Measurements from ENCODE around the gene HABP2. TPM values are rescaled to one million over a fixed set of nuclear protein-coding genes. Genes with fewer than 3 reads are reported as not detected.

The HABP2 gene
- polyA plus RNA-seq, 3 donors: not detected

- H3K4me3 Mint-ChIP-seq: no peak overlapping the region
- Histone ChIP-seq H3K27me3 (ENCODE audit: control insufficient read depth in 2 of 2, insufficient read depth in 2 of 2, low read length in 2 of 2) (no peaks in the 10 kb centered on the region), H3K4me2 (replicated peaks; ENCODE audit: extremely low read depth, low read length, poor library complexity, severe bottlenecking) (no peak overlapping the region), H3K27ac (ENCODE audit: low read depth in 1 of 2, low read length in 2 of 2) (no peak overlapping the region), H3K9ac (ENCODE audit: insufficient read depth, low read length, poor library complexity, severe bottlenecking) (no peak overlapping the region), H2AFZ (ENCODE audit: insufficient read depth, low read depth, low read length, poor library complexity, severe bottlenecking) (no peak overlapping the region), H3K4me1 (ENCODE audit: control insufficient read depth in 1 of 2, insufficient read depth in 2 of 2, low read length in 2 of 2) (no peaks in the 10 kb centered on the region), H3K79me2 (ENCODE audit: insufficient read depth, low read length) (no peaks in the 10 kb centered on the region), H3K9me3 (replicated peaks in 1 of 2; ENCODE audit: control insufficient read depth in 1 of 2, insufficient read depth in 1 of 2, low read length in 2 of 2) (no peaks in the 10 kb centered on the region), H3K36me3 (replicated peaks in 1 of 2; ENCODE audit: control insufficient read depth in 1 of 2, insufficient read depth in 2 of 2, low read length in 2 of 2) (no peaks in the 10 kb centered on the region), H3K4me3 (replicated peaks in 1 of 3; ENCODE audit: low read depth in 2 of 3, low read length in 3 of 3) (no peak overlapping the region), H4K20me1 (ENCODE audit: insufficient read depth, low read length) (no peaks in the 10 kb centered on the region)
- no peak for DNase-seq
- peaks cover 2 to 7% (median 4%) of the 10 kb centered on the region in 3 donors for H3K27me3 Mint-ChIP-seq (ENCODE audit: low read depth in 3 of 3)
- intact Hi-C loops (cut with micrococcal nuclease): no loop called here
- peaks cover 6% of the 10 kb centered on the region for H3K4me1 Mint-ChIP-seq
- 100% methylated on average over 1 of the region's 4 CpGs for WGBS (ENCODE audit: insufficient coverage)
- no peak for TF ChIP-seq CTCF (IDR thresholded peaks at IDR 0.05)
- no peaks in the 10 kb centered on the region for H3K36me3 Mint-ChIP-seq
- no peak overlapping the region for H3K27ac Mint-ChIP-seq
- H3K9me3 Mint-ChIP-seq: no peaks in the 10 kb centered on the region
Measured at GRCh38 chr10:113522460-113522859, 30.4 kb upstream of the HABP2 start.

GRCh38 chr10:113523071-113523470 is 29.8 kb upstream of the HABP2 start:
- H3K4me3 ChIP-seq (replicated peaks in 1 of 3; ENCODE audit: low read depth in 2 of 3, low read length in 3 of 3): no peak overlapping the region
- H3K9ac ChIP-seq (ENCODE audit: insufficient read depth, low read length, poor library complexity, severe bottlenecking): no peak overlapping the region
- no peak overlapping the region for H3K27ac Mint-ChIP-seq
- H3K4me2 ChIP-seq (replicated peaks; ENCODE audit: extremely low read depth, low read length, poor library complexity, severe bottlenecking): no peak overlapping the region
- DNase-seq: no peak
- H3K4me1 Mint-ChIP-seq: peaks cover 6% of the 10 kb centered on the region
- no peaks in the 10 kb centered on the region for H3K27me3 ChIP-seq (ENCODE audit: control insufficient read depth in 2 of 2, insufficient read depth in 2 of 2, low read length in 2 of 2)
- H3K27ac ChIP-seq (ENCODE audit: low read depth in 1 of 2, low read length in 2 of 2): no peak overlapping the region
- intact Hi-C loops (cut with micrococcal nuclease): no loop called here
- TF ChIP-seq CTCF (IDR thresholded peaks at IDR 0.05): no peak
- H3K79me2 ChIP-seq (ENCODE audit: insufficient read depth, low read length): no peaks in the 10 kb centered on the region
- H3K36me3 Mint-ChIP-seq: no peaks in the 10 kb centered on the region
- no peaks in the 10 kb centered on the region for H3K9me3 ChIP-seq (replicated peaks in 1 of 2; ENCODE audit: control insufficient read depth in 1 of 2, insufficient read depth in 1 of 2, low read length in 2 of 2)
- no peaks in the 10 kb centered on the region for H3K36me3 ChIP-seq (replicated peaks in 1 of 2; ENCODE audit: control insufficient read depth in 1 of 2, insufficient read depth in 2 of 2, low read length in 2 of 2)
- no peaks in the 10 kb centered on the region for H4K20me1 ChIP-seq (ENCODE audit: insufficient read depth, low read length)
- no peak overlapping the region for H2AFZ ChIP-seq (ENCODE audit: insufficient read depth, low read depth, low read length, poor library complexity, severe bottlenecking)
- H3K27me3 Mint-ChIP-seq (ENCODE audit: low read depth in 3 of 3): peaks cover 2 to 6% (median 4%) of the 10 kb centered on the region in 3 donors
- 81% methylated on average over 4 of the region's 5 CpGs for WGBS (ENCODE audit: insufficient coverage)
- no peaks in the 10 kb centered on the region for H3K4me1 ChIP-seq (ENCODE audit: control insufficient read depth in 1 of 2, insufficient read depth in 2 of 2, low read length in 2 of 2)
- H3K9me3 Mint-ChIP-seq: peaks cover 0 to under 1% (median 0%) of the 10 kb centered on the region in 7 donors
- no peak overlapping the region for H3K4me3 Mint-ChIP-seq

Measured in CD14-positive monocyte (primary cell).